Activated CD8-positive, alpha-beta T cell treated with anti-CD3 and anti-CD28 coated beads for 36 hours (primary cell): Measurements from ENCODE around the gene ANKRD31. TPM values are rescaled to one million over a fixed set of nuclear protein-coding genes. Genes with fewer than 3 reads are reported as not detected.
"Not testable (repeated sequence)": the region's sequence is repeated elsewhere in the genome, so short reads cannot be mapped to it uniquely, and the experiment has no call there.

Source experiments
- ATAC-seq: fragments of 200-7000 bp; cut with Tn5 transposase; one replicate; pipeline ENCODE4 v1.10.0; 2021; ENCODE audit warnings: mild to moderate bottlenecking, moderate library complexity
- CTCF ChIA-PET: fragments of 350-600 bp; sonication (Branson Sonifier 250); formaldehyde crosslinking; loops from one replicate; lab custom pipeline; 2021; ENCODE audit warnings: antibody characterized with exemption; lab: Charles Lee
- POLR2A ChIA-PET: fragments of 350-600 bp; sonication (Branson Sonifier 250); formaldehyde crosslinking; loops from one replicate; lab custom pipeline; 2021; ENCODE audit warnings: antibody characterized with exemption; lab: Charles Lee
- DNase-seq: peaks from one replicate; pipeline ENCODE4 v3.0.0-alpha.2; 2020
- H3K27ac Mint-ChIP-seq: one replicate; pipeline ENCODE4 v1.8.0; 2021; ENCODE audit warnings: mild to moderate bottlenecking, mixed read lengths
- H3K27me3 Mint-ChIP-seq: one replicate; pipeline ENCODE4 v1.8.0; 2021; ENCODE audit warnings: mixed read lengths
- H3K36me3 Mint-ChIP-seq: one replicate; pipeline ENCODE4 v1.8.0; 2021; ENCODE audit warnings: low read depth, mixed read lengths
- H3K4me1 Mint-ChIP-seq: one replicate; pipeline ENCODE4 v1.8.0; 2021; ENCODE audit warnings: low read depth, mixed read lengths
- H3K4me3 Mint-ChIP-seq: one replicate; pipeline ENCODE4 v1.8.0; 2021; ENCODE audit warnings: mild to moderate bottlenecking, moderate library complexity, mixed read lengths
- H3K9me3 Mint-ChIP-seq: one replicate; pipeline ENCODE4 v1.8.0; 2021; ENCODE audit warnings: mixed read lengths
- CTCF ChIP-seq: fragments of 200-600 bp; IDR thresholded peaks from one replicate; pipeline ENCODE4 v1.8.0; 2022; ENCODE audit warnings: antibody characterized with exemption, mild to moderate bottlenecking
- intact Hi-C: fragments of 100-400 bp; cut with micrococcal nuclease; formaldehyde crosslinking; loops from one replicate; pipeline ENCODE4 v1.10.0; 2022
- total RNA-seq, 2 experiments: library from RNA; stranded (reverse); gene quantifications; one replicate each; pipeline ENCODE4 v1.2.3, GENCODE V29; 2021

Gene ANKRD31
- total RNA-seq, 2 experiments from 2014 or later, result 0.94 to 0.99 TPM

- TF ChIP-seq CTCF, result no peak
Observed at GRCh38 chr5:75234251-75234650, 2.4 kb downstream of the ANKRD31 start.

GRCh38 chr5:75226916-75227315 is 9.8 kb downstream of the ANKRD31 start:
- DNase-seq (no peak), ATAC-seq (no peak)
- H3K4me1 Mint-ChIP-seq, result no peaks in the 10 kb centered on the region
- POLR2A ChIA-PET, result no interaction called here
- no peak overlapping the region for H3K27ac Mint-ChIP-seq
- H3K36me3 Mint-ChIP-seq, result peaks cover 4% of the 10 kb centered on the region
- peaks cover 3% of the 10 kb centered on the region for H3K9me3 Mint-ChIP-seq
- intact Hi-C loops, result no loop called here
- TF ChIP-seq CTCF, result no peak
- H3K27me3 Mint-ChIP-seq, result no peaks in the 10 kb centered on the region
- no peak overlapping the region for H3K4me3 Mint-ChIP-seq
- CTCF ChIA-PET, result interaction anchor here (1.5 kb wide), 1 partner anchor 10 kb away, joined by 6 read pairs; the partner anchor contains the start of gene ANKRD31

More at GRCh38 chr5:75234251-75234650, 2.4 kb downstream of the ANKRD31 start:
- POLR2A ChIA-PET, result no interaction called here
- ATAC-seq, result no peak
- H3K4me3 Mint-ChIP-seq, result no peak overlapping the region
- no peaks in the 10 kb centered on the region for H3K36me3 Mint-ChIP-seq
- no peak overlapping the region for H3K27ac Mint-ChIP-seq
- CTCF ChIA-PET, result no interaction called here
- intact Hi-C loops, result loop anchor here (10.0 kb wide), 1 partner anchor 431 kb away; no protein-coding TSS in a partner anchor
- peaks cover 10% of the 10 kb centered on the region for H3K4me1 Mint-ChIP-seq
- H3K9me3 Mint-ChIP-seq, result no peaks in the 10 kb centered on the region
- DNase-seq, result no peak
- H3K27me3 Mint-ChIP-seq, result no peaks in the 10 kb centered on the region

GRCh38 chr5:75225506-75225905 is 11.2 kb downstream of the ANKRD31 start:
- intact Hi-C loops, result no loop called here
- DNase-seq, result no peak
- H3K36me3 Mint-ChIP-seq, result peaks cover 10% of the 10 kb centered on the region
- ChIA-PET POLR2A (no interaction called here), CTCF (interaction anchor here (0.9 to 1.7 kb wide), 3 partner anchors 11 to 175 kb away, joined by 3 to 6 read pairs (median 4); partner anchors contain the start of gene ANKRD31)
- no peaks in the 10 kb centered on the region for H3K27me3 Mint-ChIP-seq
- no peaks in the 10 kb centered on the region for H3K4me1 Mint-ChIP-seq
- H3K27ac Mint-ChIP-seq, result no peak overlapping the region
- no peak overlapping the region for H3K4me3 Mint-ChIP-seq
- TF ChIP-seq CTCF, result no peak
- no peak for ATAC-seq
- peaks cover 6% of the 10 kb centered on the region for H3K9me3 Mint-ChIP-seq

GRCh38 chr5:75220787-75221186 is 15.9 kb downstream of the ANKRD31 start:
- H3K36me3 Mint-ChIP-seq, result peaks cover 45% of the 10 kb centered on the region

GRCh38 chr5:75214928-75215327 is 21.8 kb downstream of the ANKRD31 start:
- peaks cover 39% of the 10 kb centered on the region for H3K36me3 Mint-ChIP-seq
- peaks cover 9% of the 10 kb centered on the region for H3K4me1 Mint-ChIP-seq
- no peak overlapping the region for H3K4me3 Mint-ChIP-seq
- H3K27me3 Mint-ChIP-seq, result no peaks in the 10 kb centered on the region
- DNase-seq, result no peak
- CTCF ChIA-PET, result no interaction called here
- intact Hi-C loops, result no loop called here
- no peak overlapping the region for H3K27ac Mint-ChIP-seq
- POLR2A ChIA-PET, result no interaction called here
- peaks cover 11% of the 10 kb centered on the region for H3K9me3 Mint-ChIP-seq
- no peak for ATAC-seq
- TF ChIP-seq CTCF, result no peak

More at GRCh38 chr5:75220787-75221186, 15.9 kb downstream of the ANKRD31 start:
- intact Hi-C loops, DNase-seq, CTCF ChIA-PET, POLR2A ChIA-PET, H3K4me1 Mint-ChIP-seq, H3K27ac Mint-ChIP-seq, ATAC-seq, H3K4me3 Mint-ChIP-seq, H3K27me3 Mint-ChIP-seq: not testable (repeated sequence)
- H3K9me3 Mint-ChIP-seq, result peaks cover 14% of the 10 kb centered on the region
